BE2C (cell line): ENCODE measurements around the gene USP47.

Source experiments
- DNase-seq: peaks from one replicate; pipeline ENCODE4 v3.0.0-alpha.2; 2020
- H3K27me3 ChIP-seq: fragments of 250-450 bp; sonication (Bioruptor Pico); 2 replicates; pipeline ENCODE4 v1.5.1; 2020; ENCODE audit warnings: mild to moderate bottlenecking
- H3K36me3 ChIP-seq: fragments of 250-450 bp; sonication (Bioruptor Pico); 2 replicates; pipeline ENCODE4 v1.5.1; 2020; ENCODE audit warnings: mild to moderate bottlenecking
- H3K4me1 ChIP-seq: fragments of 250-450 bp; sonication (Bioruptor Pico); 2 replicates; pipeline ENCODE4 v1.5.1; 2020
- H3K4me3 ChIP-seq: 2 replicates; pipeline ENCODE4 v1.5.1; 2011; ENCODE audit warnings: low read depth, low read length
- H3K9me3 ChIP-seq: fragments of 250-450 bp; sonication (Bioruptor Pico); 2 replicates; pipeline ENCODE4 v1.5.1; 2020
- CTCF ChIP-seq: IDR thresholded peaks from 2 replicates; pipeline ENCODE4 v1.5.1; 2012; ENCODE audit warnings: mild to moderate bottlenecking, low read depth, low read length

USP47 gene

GRCh38 chr11:11942668-11943067 lies 100.9 kb downstream of the USP47 start:
- TF ChIP-seq CTCF: no peak
- Histone ChIP-seq H3K27me3 (no peaks in the 10 kb centered on the region), H3K4me1 (peaks cover 8% of the 10 kb centered on the region; the same call in 1 of the 2 replicates), H3K9me3 (no peaks in the 10 kb centered on the region), H3K4me3 (no peak overlapping the region), H3K36me3 (no peaks in the 10 kb centered on the region; the same call in 1 of the 2 replicates)
- no peak for DNase-seq

- no peak for DNase-seq
- H3K4me1 ChIP-seq: peaks cover 8% of the 10 kb centered on the region; the same call in 1 of the 2 replicates
Observed at GRCh38 chr11:11944444-11944843, 102.7 kb downstream of the USP47 start.

GRCh38 chr11:11946180-11946579 lies 104.4 kb downstream of the USP47 start:
- Histone ChIP-seq H3K4me3 (no peak overlapping the region), H3K9me3 (no peaks in the 10 kb centered on the region), H3K27me3 (no peaks in the 10 kb centered on the region), H3K4me1 (peaks cover 8% of the 10 kb centered on the region; the same call in 1 of the 2 replicates), H3K36me3 (no peaks in the 10 kb centered on the region; the same call in 1 of the 2 replicates)
- no peak for DNase-seq
- no peak for TF ChIP-seq CTCF

More at GRCh38 chr11:11944444-11944843, 102.7 kb downstream of the USP47 start:
- no peaks in the 10 kb centered on the region; the same call in 1 of the 2 replicates for H3K36me3 ChIP-seq
- no peaks in the 10 kb centered on the region for H3K9me3 ChIP-seq
- no peak for TF ChIP-seq CTCF
- H3K4me3 ChIP-seq: no peak overlapping the region
- no peaks in the 10 kb centered on the region for H3K27me3 ChIP-seq

GRCh38 chr11:11946878-11947277 lies 105.1 kb downstream of the USP47 start:
- Histone ChIP-seq H3K4me3 (no peak overlapping the region), H3K4me1 (peaks cover 8% of the 10 kb centered on the region; the same call in 1 of the 2 replicates), H3K36me3 (peaks cover 2% of the 10 kb centered on the region; the same call in 1 of the 2 replicates), H3K9me3 (no peaks in the 10 kb centered on the region), H3K27me3 (no peaks in the 10 kb centered on the region)
- no peak for DNase-seq
- TF ChIP-seq CTCF: no peak

- Histone ChIP-seq H3K4me3 (no peak overlapping the region), H3K27me3 (no peaks in the 10 kb centered on the region), H3K9me3 (no peaks in the 10 kb centered on the region), H3K4me1 (peaks cover 8% of the 10 kb centered on the region; the same call in 1 of the 2 replicates), H3K36me3 (peaks cover 4% of the 10 kb centered on the region; the same call in 1 of the 2 replicates)
- TF ChIP-seq CTCF: no peak
- DNase-seq: no peak
Observed at GRCh38 chr11:11947825-11948224, 106.1 kb downstream of the USP47 start.

DNA sequence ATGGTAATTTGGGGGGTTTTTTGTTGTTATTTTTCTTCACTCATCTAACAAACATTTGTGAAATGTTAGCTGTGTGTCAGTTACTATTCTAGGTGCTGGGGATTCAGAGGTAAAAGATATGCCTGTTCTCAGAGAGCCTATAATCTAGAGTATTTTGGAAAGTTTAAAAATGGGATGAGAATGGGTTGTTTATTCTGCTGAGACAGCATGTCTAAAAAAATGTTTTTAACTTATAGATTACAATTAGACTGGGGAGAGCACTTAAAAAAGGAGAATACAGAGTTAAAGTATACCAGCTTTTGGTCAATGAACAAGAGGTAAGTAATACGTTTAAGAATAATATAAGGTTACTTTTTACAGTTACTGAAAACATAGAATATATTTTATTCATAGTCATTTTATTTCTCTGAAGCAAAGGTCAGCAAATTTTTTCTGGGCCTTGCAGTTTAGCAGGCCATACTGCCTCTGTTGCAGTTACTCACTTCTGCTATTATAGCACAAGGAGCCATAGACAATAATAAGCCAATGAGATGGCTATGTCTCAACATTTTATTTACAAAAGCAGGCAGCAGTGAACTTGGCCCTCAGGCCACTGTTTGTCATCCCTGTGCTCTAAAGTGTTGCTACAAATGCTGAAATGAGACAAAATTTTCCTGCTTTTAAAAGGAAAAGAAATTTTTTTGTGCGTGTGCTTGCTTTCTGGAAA lies 106.6 kb downstream of the USP47 start:
- Histone ChIP-seq H3K4me3 (no peak overlapping the region), H3K36me3 (peaks cover 4% of the 10 kb centered on the region; the same call in 1 of the 2 replicates), H3K27me3 (no peaks in the 10 kb centered on the region), H3K9me3 (no peaks in the 10 kb centered on the region), H3K4me1 (peaks cover 8% of the 10 kb centered on the region; the same call in 1 of the 2 replicates)
- no peak for TF ChIP-seq CTCF
- no peak for DNase-seq
